ENCODE measurements around the gene RBMS3.

Gene RBMS3

GRCh38 chr3:29261119-29261518, 19.8 kb upstream of the RBMS3 start:
- no peak for DNase-seq (ENCODE audit: low read depth)
- no peak overlapping the region for H3K4me3 ChIP-seq (ENCODE audit: low read depth, low read length)
- TF ChIP-seq CTCF (IDR thresholded peaks at IDR 0.05; ENCODE audit: control insufficient read depth, extremely low read depth, insufficient read depth) = no peak

- no peak for TF ChIP-seq CTCF (IDR thresholded peaks at IDR 0.05; ENCODE audit: control insufficient read depth, extremely low read depth, insufficient read depth)
- no peak overlapping the region for H3K4me3 ChIP-seq (ENCODE audit: low read depth, low read length)
- no peak for DNase-seq (ENCODE audit: low read depth)
Measured at GRCh38 chr3:29263476-29263875, 17.4 kb upstream of the RBMS3 start.

DNA sequence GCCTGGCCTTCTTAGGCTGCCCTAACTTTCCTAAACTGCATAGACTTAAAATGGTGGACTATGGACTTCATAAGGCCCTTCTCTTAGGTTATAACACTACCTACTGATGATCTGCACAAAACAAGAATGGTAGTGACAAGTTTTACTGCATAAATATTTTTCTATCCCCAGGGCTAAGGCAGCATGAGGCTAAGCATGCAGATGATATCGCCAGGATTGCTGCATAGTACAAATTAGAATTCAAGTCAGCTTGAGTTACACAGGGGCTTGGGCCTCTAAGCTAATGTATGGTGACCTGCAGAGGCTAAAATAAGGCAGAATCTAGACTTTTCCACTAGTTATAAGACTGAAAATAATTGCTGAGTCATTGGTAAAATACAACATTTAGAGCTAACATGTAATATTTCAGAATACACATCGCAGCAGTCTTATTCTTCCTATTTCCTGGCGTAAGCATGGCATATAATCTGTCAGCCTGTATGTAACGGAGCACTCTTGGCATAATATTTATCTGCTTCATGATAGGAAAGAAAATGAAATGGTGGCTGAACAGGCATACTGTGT, 15.3 kb upstream of the RBMS3 start:
- no peak overlapping the region for H3K4me3 ChIP-seq (ENCODE audit: low read depth, low read length)
- no peak for DNase-seq (ENCODE audit: low read depth)

GRCh38 chr3:29267226-29267625, 13.6 kb upstream of the RBMS3 start:
- no peak for TF ChIP-seq CTCF (IDR thresholded peaks at IDR 0.05; ENCODE audit: control insufficient read depth, extremely low read depth, insufficient read depth)
- DNase-seq (ENCODE audit: low read depth) = no peak
- no peak overlapping the region for H3K4me3 ChIP-seq (ENCODE audit: low read depth, low read length)

More for the DNA sequence above, 15.3 kb upstream of the RBMS3 start:
- no peak for TF ChIP-seq CTCF (IDR thresholded peaks at IDR 0.05; ENCODE audit: control insufficient read depth, extremely low read depth, insufficient read depth)

DNA sequence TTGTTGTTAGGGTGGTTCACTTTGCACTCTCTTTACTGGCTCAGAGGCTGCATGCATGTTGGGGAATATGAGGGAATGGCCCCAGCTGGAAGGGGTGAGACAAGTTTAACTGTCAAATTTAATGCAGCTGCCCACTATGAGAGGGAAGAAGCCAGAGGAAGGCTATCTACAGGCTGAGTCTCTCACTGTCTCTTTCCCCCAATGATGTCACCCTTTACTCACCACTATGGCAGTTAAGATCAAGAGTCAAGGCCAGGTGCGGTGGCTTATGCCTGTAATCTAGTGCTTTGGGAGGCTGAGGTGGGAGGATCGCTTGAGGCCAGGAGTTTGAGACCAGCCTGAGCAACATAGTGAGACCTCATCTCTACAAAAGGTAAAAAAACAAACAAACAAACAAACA, 12.2 kb upstream of the RBMS3 start:
- no peak for TF ChIP-seq CTCF (IDR thresholded peaks at IDR 0.05; ENCODE audit: control insufficient read depth, extremely low read depth, insufficient read depth)
- no peak overlapping the region for H3K4me3 ChIP-seq (ENCODE audit: low read depth, low read length)
- no peak for DNase-seq (ENCODE audit: low read depth)

- no peak for TF ChIP-seq CTCF (IDR thresholded peaks at IDR 0.05; ENCODE audit: control insufficient read depth, extremely low read depth, insufficient read depth)
- no peak overlapping the region for H3K4me3 ChIP-seq (ENCODE audit: low read depth, low read length)
- DNase-seq (ENCODE audit: low read depth) = no peak
Measured at GRCh38 chr3:29270752-29271151, 10.1 kb upstream of the RBMS3 start.

GRCh38 chr3:29271475-29271874, 9.4 kb upstream of the RBMS3 start:
- no peak for TF ChIP-seq CTCF (IDR thresholded peaks at IDR 0.05; ENCODE audit: control insufficient read depth, extremely low read depth, insufficient read depth)
- DNase-seq (ENCODE audit: low read depth) = no peak

More at GRCh38 chr3:29271475-29271874, 9.4 kb upstream of the RBMS3 start:
- no peak overlapping the region for H3K4me3 ChIP-seq (ENCODE audit: low read depth, low read length)

Data from LNCaP clone FGC (cell line).